Natural killer cell (primary cell): ENCODE results near the gene LMO3. TPM values are rescaled to one million over a fixed set of nuclear protein-coding genes. Genes with fewer than 3 reads are reported as not detected.

Source experiments
- ATAC-seq, 3 donors: fragments of 150-1000 bp in 2 of 3; fragments of 200-7000 bp in 1 of 3; cut with Tn5 transposase; 1 replicate in 1 of 3; 2 replicates in 2 of 3; pipeline ENCODE4 v1.10.0; 2021; ENCODE audit warnings: mild to moderate bottlenecking in 2 of 3, moderate library complexity in 2 of 3
- DNase-seq, 2 donors: peaks; one replicate each; pipeline versions ENCODE4 v3.0.0 to v3.0.0-alpha.2; 2013 to 2021; ENCODE audit warnings: mixed read lengths in 1 of 2
- H3K27ac ChIP-seq: one replicate; pipeline ENCODE4 v1.5.1; 2013; ENCODE audit warnings: mild to moderate bottlenecking, low read length
- H3K27me3 ChIP-seq: one replicate; pipeline ENCODE4 v1.6.1; 2013; ENCODE audit warnings: low read length; ENCODE audit not compliant: control insufficient read depth, insufficient read depth
- H3K36me3 ChIP-seq: one replicate; pipeline ENCODE4 v1.6.1; 2013; ENCODE audit warnings: low read length; ENCODE audit not compliant: control insufficient read depth, insufficient read depth
- H3K4me1 ChIP-seq: one replicate; pipeline ENCODE4 v1.6.1; 2013; ENCODE audit warnings: low read length; ENCODE audit not compliant: control insufficient read depth, insufficient read depth
- H3K4me3 ChIP-seq: one replicate; pipeline ENCODE4 v1.5.1; 2013; ENCODE audit warnings: low read length
- H3K9me3 ChIP-seq: one replicate; pipeline ENCODE4 v1.6.1; 2013; ENCODE audit warnings: low read length; ENCODE audit not compliant: control insufficient read depth, insufficient read depth
- H3K27ac Mint-ChIP-seq, 2 donors: one replicate each; pipeline ENCODE4 v1.8.0; 2022; ENCODE audit warnings: mild to moderate bottlenecking in 2 of 2, mixed read lengths in 2 of 2, moderate library complexity in 1 of 2
- H3K27me3 Mint-ChIP-seq, 2 donors: one replicate each; pipeline ENCODE4 v1.8.0; 2022; ENCODE audit warnings: low read depth in 2 of 2, mixed read lengths in 2 of 2
- H3K36me3 Mint-ChIP-seq: one replicate; pipeline ENCODE4 v1.8.0; 2022; ENCODE audit warnings: mixed read lengths
- H3K4me1 Mint-ChIP-seq, 2 donors: one replicate each; pipeline ENCODE4 v1.8.0; 2022; ENCODE audit warnings: mixed read lengths in 2 of 2
- H3K4me3 Mint-ChIP-seq: one replicate; pipeline ENCODE4 v1.8.0; 2022; ENCODE audit warnings: mild to moderate bottlenecking, moderate library complexity, mixed read lengths
- H3K9me3 Mint-ChIP-seq, 2 donors: one replicate each; pipeline ENCODE4 v1.8.0; 2022; ENCODE audit warnings: mixed read lengths in 2 of 2
- WGBS: methylation state at CpG from one replicate; pipeline ENCODE4 v1.1.7; 2013; ENCODE audit warnings: missing lambda C conversion rate; ENCODE audit not compliant: insufficient coverage; 5-methylcytosine and 5-hydroxymethylcytosine counted together
- intact Hi-C: fragments of 100-400 bp; cut with micrococcal nuclease; formaldehyde crosslinking; loops from one replicate; pipeline ENCODE4 v1.14.2; 2022
- total RNA-seq, 4 donors: library from RNA; stranded (reverse); fragments of 120-200 nt in 1 of 4; gene quantifications; one replicate each; pipeline versions ENCODE4 v1.2.3 to v1.2.4, GENCODE V29; 2013 to 2022
- TF ChIP-seq, protein P1 (sequence below): fragments of 200-600 bp; IDR thresholded peaks from one replicate; pipeline ENCODE4 v1.8.0; 2022; ENCODE audit warnings: antibody characterized with exemption

LMO3 gene
- total RNA-seq, 3 donors from 2014 or later (not counting 1 experiment from before 2014, with no cell fraction given), result not detected

DNA sequence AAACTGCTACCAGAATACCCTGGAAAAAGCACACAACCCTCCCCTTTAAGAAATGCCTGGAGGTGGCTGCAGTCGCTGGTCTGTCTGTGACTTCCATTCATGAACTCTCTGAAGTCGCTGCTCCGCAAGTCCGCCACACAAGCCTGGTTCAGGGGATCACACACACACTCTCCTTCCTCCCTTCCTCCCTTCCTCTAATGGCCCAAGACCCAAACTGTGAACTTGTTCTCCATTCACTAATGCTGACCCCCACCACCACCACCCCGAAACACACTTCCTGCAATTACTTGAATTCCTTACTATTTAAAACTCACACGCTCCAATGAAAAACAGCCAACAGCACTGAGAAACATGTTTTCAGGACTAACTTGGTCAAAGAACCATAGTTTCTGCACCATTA lies 1.0 kb upstream of the LMO3 start:
- H3K27ac Mint-ChIP-seq, result no peak overlapping the region
- Histone ChIP-seq H3K27ac (no peak overlapping the region), H3K4me3 (no peak overlapping the region), H3K4me1 (no peaks in the 10 kb centered on the region), H3K27me3 (peaks cover 11% of the 10 kb centered on the region), H3K9me3 (peaks cover 5% of the 10 kb centered on the region), H3K36me3 (no peaks in the 10 kb centered on the region)
- 27% methylated on average over 6 of the region's 6 CpGs for WGBS
- H3K9me3 Mint-ChIP-seq, result peaks cover 5 to 14% of the 10 kb centered on the region in 2 donors
- peaks cover 17 to 24% of the 10 kb centered on the region in 2 donors for H3K27me3 Mint-ChIP-seq
- DNase-seq (no peak), ATAC-seq (no peak)
- H3K4me3 Mint-ChIP-seq, result no peak overlapping the region
- intact Hi-C loops, result no loop called here
- TF ChIP-seq, protein P1, sequence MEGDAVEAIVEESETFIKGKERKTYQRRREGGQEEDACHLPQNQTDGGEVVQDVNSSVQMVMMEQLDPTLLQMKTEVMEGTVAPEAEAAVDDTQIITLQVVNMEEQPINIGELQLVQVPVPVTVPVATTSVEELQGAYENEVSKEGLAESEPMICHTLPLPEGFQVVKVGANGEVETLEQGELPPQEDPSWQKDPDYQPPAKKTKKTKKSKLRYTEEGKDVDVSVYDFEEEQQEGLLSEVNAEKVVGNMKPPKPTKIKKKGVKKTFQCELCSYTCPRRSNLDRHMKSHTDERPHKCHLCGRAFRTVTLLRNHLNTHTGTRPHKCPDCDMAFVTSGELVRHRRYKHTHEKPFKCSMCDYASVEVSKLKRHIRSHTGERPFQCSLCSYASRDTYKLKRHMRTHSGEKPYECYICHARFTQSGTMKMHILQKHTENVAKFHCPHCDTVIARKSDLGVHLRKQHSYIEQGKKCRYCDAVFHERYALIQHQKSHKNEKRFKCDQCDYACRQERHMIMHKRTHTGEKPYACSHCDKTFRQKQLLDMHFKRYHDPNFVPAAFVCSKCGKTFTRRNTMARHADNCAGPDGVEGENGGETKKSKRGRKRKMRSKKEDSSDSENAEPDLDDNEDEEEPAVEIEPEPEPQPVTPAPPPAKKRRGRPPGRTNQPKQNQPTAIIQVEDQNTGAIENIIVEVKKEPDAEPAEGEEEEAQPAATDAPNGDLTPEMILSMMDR, result no peak
- peaks cover 13% of the 10 kb centered on the region for H3K36me3 Mint-ChIP-seq
- H3K4me1 Mint-ChIP-seq, result no peaks in the 10 kb centered on the region

DNA sequence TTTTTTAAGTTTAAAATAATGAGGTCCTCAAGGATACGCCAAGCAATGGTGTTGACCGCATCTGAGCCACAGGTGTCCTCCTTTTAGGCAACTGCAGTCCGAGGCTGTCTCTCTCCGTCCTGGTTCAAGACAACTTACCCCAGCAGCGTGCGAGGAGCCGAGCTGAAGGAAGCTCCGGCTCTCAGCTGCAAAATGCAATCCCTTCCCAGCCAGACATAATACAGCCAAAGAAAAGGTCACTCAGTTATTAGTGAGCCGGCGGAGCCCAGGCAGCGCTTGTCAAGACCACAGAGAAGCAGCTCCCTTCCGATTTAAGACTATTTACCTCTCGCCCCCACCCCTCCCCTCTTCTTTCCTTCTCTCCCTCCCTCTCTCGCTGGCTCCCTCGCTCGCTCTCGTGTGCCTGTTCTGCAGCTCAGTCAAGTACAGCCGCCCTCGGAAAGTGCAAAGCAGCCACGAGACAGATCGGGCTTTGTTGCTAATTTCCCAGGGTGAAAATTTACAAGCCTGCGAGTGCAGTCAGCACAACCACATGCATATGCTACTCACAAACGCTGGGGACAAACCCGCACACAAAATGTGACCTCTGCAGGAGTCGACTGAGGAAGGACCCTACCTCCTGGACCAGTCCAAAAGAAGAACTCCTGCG lies 363 bp upstream of the LMO3 start:
- peaks cover 13% of the 10 kb centered on the region for H3K36me3 Mint-ChIP-seq
- TF ChIP-seq, protein P1, result no peak
- Histone ChIP-seq H3K36me3 (no peaks in the 10 kb centered on the region), H3K27me3 (peaks cover 11% of the 10 kb centered on the region), H3K27ac (no peak overlapping the region), H3K4me1 (no peaks in the 10 kb centered on the region), H3K4me3 (no peak overlapping the region), H3K9me3 (peaks cover 5% of the 10 kb centered on the region)
- ATAC-seq, result no peak
- no peaks in the 10 kb centered on the region for H3K4me1 Mint-ChIP-seq
- H3K4me3 Mint-ChIP-seq, result no peak overlapping the region
- WGBS, result 2% methylated on average over 26 of the region's 26 CpGs
- DNase-seq, result no peak
- no peak overlapping the region for H3K27ac Mint-ChIP-seq
- H3K27me3 Mint-ChIP-seq, result peaks cover 17 to 24% of the 10 kb centered on the region in 2 donors
- peaks cover 7 to 14% of the 10 kb centered on the region in 2 donors for H3K9me3 Mint-ChIP-seq
- intact Hi-C loops, result no loop called here

DNA sequence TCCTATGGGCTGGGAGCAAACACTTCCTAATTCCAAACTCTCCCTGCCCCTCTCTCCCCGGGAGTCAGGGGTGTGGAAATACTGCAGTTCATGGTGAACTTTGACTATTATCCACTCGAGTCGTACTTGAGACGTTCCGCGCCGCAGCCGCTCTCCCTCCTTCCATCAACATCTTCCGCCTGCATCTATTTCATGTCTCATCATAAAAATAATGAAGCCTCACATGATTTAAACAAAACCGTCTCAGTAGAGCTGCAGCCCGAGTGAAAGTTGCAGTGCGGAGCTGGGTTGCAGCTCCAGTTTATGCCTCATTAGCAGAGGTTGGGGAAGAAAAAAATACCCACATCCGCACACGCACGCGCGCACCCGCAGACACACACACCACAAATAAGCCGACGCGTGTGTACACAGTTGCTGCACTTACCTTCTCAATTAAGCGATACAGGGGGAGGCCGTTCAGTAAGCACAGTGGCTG lies 283 bp downstream of the LMO3 start:
- no peak overlapping the region for H3K4me3 Mint-ChIP-seq
- H3K4me3 ChIP-seq, result no peak overlapping the region
- H3K4me1 Mint-ChIP-seq, result no peaks in the 10 kb centered on the region
- no peak overlapping the region for H3K27ac Mint-ChIP-seq
- peaks cover 13% of the 10 kb centered on the region for H3K36me3 Mint-ChIP-seq
- TF ChIP-seq, protein P1, result no peak
- no peaks in the 10 kb centered on the region for H3K4me1 ChIP-seq
- no peak overlapping the region for H3K27ac ChIP-seq
- intact Hi-C loops, result no loop called here
- ATAC-seq (no peak), DNase-seq (no peak)
- H3K9me3 Mint-ChIP-seq, result peaks cover 7 to 12% of the 10 kb centered on the region in 2 donors
- H3K36me3 ChIP-seq, result no peaks in the 10 kb centered on the region
- WGBS, result 2% methylated on average over 17 of the region's 23 CpGs
- H3K9me3 ChIP-seq, result peaks cover 5% of the 10 kb centered on the region
- peaks cover 11% of the 10 kb centered on the region for H3K27me3 ChIP-seq
- H3K27me3 Mint-ChIP-seq, result peaks cover 17 to 24% of the 10 kb centered on the region in 2 donors
